ENCODE results near the gene LRFN2.

GRCh38 chr6:40552941-40553340, 34.2 kb downstream of the LRFN2 start:
- TF ChIP-seq ZNF331 (CRISPR knock-in tag; IDR thresholded peaks at IDR 0.05; ENCODE audit: low read depth) (no peak), CTCF (conservative IDR thresholded peaks at IDR 0.05; ENCODE audit: low read depth in 2 of 2) (no peak), EZH2phosphoT487 (IDR thresholded peaks at IDR 0.05; ENCODE audit: unreplicated experiment) (no peak), ETS1 (IDR thresholded peaks at IDR 0.05) (no peak), EZH2 (IDR thresholded peaks at IDR 0.05; ENCODE audit: low read depth, unreplicated experiment) (no peak), NANOG (IDR thresholded peaks at IDR 0.05; ENCODE audit: borderline replicate concordance) (no peak), POLR2AphosphoS5 (IDR thresholded peaks at IDR 0.05; ENCODE audit: low read depth) (no peak), JUNB (IDR thresholded peaks at IDR 0.05; ENCODE audit: unreplicated experiment) (no peak)

All from GM23338 (cell line).